HCT116 (cell line): Measurements from ENCODE around the gene PRKCA. TPM values are rescaled to one million over a fixed set of nuclear protein-coding genes. Genes with fewer than 3 reads are reported as not detected.

Experiments used
- ATAC-seq: fragments of 200-7000 bp; cut with Tn5 transposase; 2 replicates; pipeline ENCODE4 v1.9.1; 2020; ENCODE audit warnings: mild to moderate bottlenecking, moderate library complexity
- BruUV-seq: library from RNA; stranded (reverse); fragments of 400-500 nt; replicated peaks from 2 replicates; lab custom pipeline; 2021; lab: Mats Ljungman, UMichigan
- CTCF ChIA-PET: fragments of 300-600 bp; sonication (Branson Sonifier 250); formaldehyde crosslinking; loops from one replicate; lab custom pipeline; 2021; ENCODE audit warnings: antibody characterized with exemption; lab: Charles Lee
- POLR2A ChIA-PET: fragments of 300-600, 350-600 bp; sonication (Branson Sonifier 250); formaldehyde crosslinking; loops from one replicate; lab custom pipeline; 2021; ENCODE audit warnings: antibody characterized with exemption; lab: Charles Lee
- RAD21 ChIA-PET, 2 experiments: fragments of 300-600 bp; sonication (Branson Sonifier 250); formaldehyde crosslinking; loops; one replicate each; lab custom pipeline; 2023; ENCODE audit warnings: low total read pairs in 2 of 2; ENCODE audit not compliant: uncharacterized antibody in 2 of 2, unreplicated experiment in 2 of 2, low non-redundant PET in 1 of 2; lab: Charles Lee
- DNase-seq: peaks from one replicate; pipeline ENCODE4 v3.0.0-alpha.2; 2010; ENCODE audit warnings: low read depth, low spot score
- H2AFZ ChIP-seq: fragments of 200-600 bp; shearing (Covaris generic), sonication (generic); 2 replicates; pipeline ENCODE4 v1.6.1; 2017; ENCODE audit warnings: low read depth, mixed run types, mixed read lengths, antibody characterized with exemption, low read length; ENCODE audit not compliant: poor library complexity, severe bottlenecking
- H3K27ac ChIP-seq: 2 replicates; pipeline ENCODE4 v1.5.1; 2012; ENCODE audit warnings: low read depth, low read length
- H3K27me3 ChIP-seq: fragments of 200-600 bp; sonication (generic); 2 replicates; pipeline ENCODE4 v1.6.1; 2016; ENCODE audit warnings: mixed run types, low read length, mixed read lengths; ENCODE audit not compliant: insufficient read depth
- H3K36me3 ChIP-seq, 2 experiments: fragments of 200-500 bp in 1 of 2; fragments of 200-600 bp in 1 of 2; sonication (Bioruptor generic) in 1 of 2; sonication (generic) in 1 of 2; 2 replicates each; pipeline versions ENCODE4 v1.5.1 to v1.6.1; 2014 to 2016; ENCODE audit warnings: low read length in 2 of 2, inconsistent platforms in 1 of 2, mixed read lengths in 1 of 2, mixed run types in 1 of 2; ENCODE audit not compliant: insufficient read depth in 2 of 2, control insufficient read depth in 1 of 2
- H3K4me1 ChIP-seq, 2 experiments: fragments of 200-600 bp in 1 of 2; sonication (generic) in 1 of 2; 2 replicates each; pipeline versions ENCODE4 v1.5.1 to v1.6.1; 2012 to 2017; ENCODE audit warnings: low read length in 2 of 2, inconsistent platforms in 1 of 2, mild to moderate bottlenecking in 1 of 2, mixed read lengths in 1 of 2, mixed run types in 1 of 2, moderate library complexity in 1 of 2; ENCODE audit not compliant: insufficient read depth in 2 of 2, control insufficient read depth in 1 of 2
- H3K4me2 ChIP-seq: fragments of 200-600 bp; sonication (generic); 2 replicates; pipeline ENCODE4 v1.6.1; 2017; ENCODE audit warnings: mixed run types, low read length, mixed read lengths
- H3K4me3 ChIP-seq, 2 experiments: fragments of 200-600 bp in 1 of 2; sonication (generic) in 1 of 2; replicated peaks in 1 of 2; 2 replicates each; pipeline ENCODE4 v1.5.1; 2011 to 2016; ENCODE audit warnings: low read length in 2 of 2, control low read depth in 1 of 2, low read depth in 1 of 2, mild to moderate bottlenecking in 1 of 2, mixed read lengths in 1 of 2, mixed run types in 1 of 2
- H3K79me2 ChIP-seq: fragments of 200-600 bp; sonication (generic); 2 replicates; pipeline ENCODE4 v1.6.1; 2017; ENCODE audit warnings: mild to moderate bottlenecking, mixed run types, low read length, moderate library complexity, mixed read lengths; ENCODE audit not compliant: insufficient read depth
- H3K9ac ChIP-seq: fragments of 200-600 bp; sonication (generic); 2 replicates; pipeline ENCODE4 v1.6.1; 2016; ENCODE audit warnings: low read length, mixed read lengths
- H3K9me2 ChIP-seq: fragments of 200-600 bp; sonication (generic), shearing (Covaris generic); 2 replicates; pipeline ENCODE4 v1.6.1; 2017; ENCODE audit warnings: mixed run types, mild to moderate bottlenecking, moderate library complexity; ENCODE audit not compliant: insufficient read depth
- H3K9me3 ChIP-seq, 2 experiments: fragments of 200-500 bp in 1 of 2; fragments of 200-600 bp in 1 of 2; sonication (Bioruptor generic) in 1 of 2; sonication (generic) in 1 of 2; 2 replicates each; pipeline ENCODE4 v1.6.1; 2014 to 2017; ENCODE audit warnings: low read length in 2 of 2, mixed read lengths in 2 of 2, inconsistent platforms in 1 of 2, low read depth in 1 of 2, mild to moderate bottlenecking in 1 of 2, mixed run types in 1 of 2, moderate library complexity in 1 of 2; ENCODE audit not compliant: control insufficient read depth in 1 of 2, insufficient read depth in 1 of 2
- H4K20me1 ChIP-seq: fragments of 200-600 bp; sonication (generic), shearing (Covaris generic); 2 replicates; pipeline ENCODE4 v1.6.1; 2017; ENCODE audit warnings: mixed run types, mild to moderate bottlenecking, moderate library complexity; ENCODE audit not compliant: insufficient read depth
- EZH2phosphoT487 ChIP-seq: fragments of 200-600 bp; IDR thresholded peaks from 2 replicates; pipeline ENCODE4 v1.6.1; 2018; ENCODE audit warnings: antibody characterized with exemption, borderline replicate concordance
- FOSL1 ChIP-seq: IDR thresholded peaks from 2 replicates; pipeline ENCODE4 v1.6.1; 2012; ENCODE audit warnings: low read depth
- POLR2A ChIP-seq: IDR thresholded peaks from 2 replicates; pipeline ENCODE4 v1.7.0; 2011; ENCODE audit warnings: borderline replicate concordance; ENCODE audit not compliant: insufficient read depth, insufficient read length; ENCODE audit errors: extremely low read depth
- POLR2AphosphoS5 ChIP-seq: IDR thresholded peaks from 2 replicates; pipeline ENCODE4 v1.6.1; 2011; ENCODE audit warnings: mild to moderate bottlenecking, low read depth, low read length, moderate library complexity
- RAD21 ChIP-seq: IDR thresholded peaks from 2 replicates; pipeline ENCODE4 v1.6.1; 2012; ENCODE audit warnings: low read depth, mild to moderate bottlenecking
- SIN3A ChIP-seq: IDR thresholded peaks from 2 replicates; pipeline ENCODE4 v1.6.1; 2012; ENCODE audit warnings: low read depth
- SP1 ChIP-seq: IDR thresholded peaks from 2 replicates; pipeline ENCODE4 v1.6.1; 2012; ENCODE audit warnings: low read depth
- SRF ChIP-seq: IDR thresholded peaks from 2 replicates; pipeline ENCODE4 v1.6.1; 2012; ENCODE audit warnings: low read depth
- TCF7L2 ChIP-seq: IDR thresholded peaks from 2 replicates; pipeline ENCODE4 v1.7.0; 2011; ENCODE audit warnings: borderline replicate concordance, inconsistent platforms; ENCODE audit not compliant: insufficient read depth, insufficient read length; ENCODE audit errors: extremely low read depth
- YY1 ChIP-seq: IDR thresholded peaks from 2 replicates; pipeline ENCODE4 v1.6.1; 2011; ENCODE audit warnings: low read length, low read depth, moderate library complexity, mild to moderate bottlenecking; ENCODE audit not compliant: insufficient replicate concordance; ENCODE audit errors: extremely low read depth
- ZBTB33 ChIP-seq: IDR thresholded peaks from 2 replicates; pipeline ENCODE4 v1.6.1; 2011; ENCODE audit warnings: mild to moderate bottlenecking, low read length, moderate library complexity; ENCODE audit not compliant: insufficient replicate concordance; ENCODE audit errors: extremely low read depth
- ZFX ChIP-seq: fragments of 450-650 bp; IDR thresholded peaks from 2 replicates; pipeline ENCODE4 v1.6.1; 2017
- ZNF274 ChIP-seq: fragments of 200-500 bp; sonication (Bioruptor generic); IDR thresholded peaks from 2 replicates; pipeline ENCODE4 v1.6.1; 2014; ENCODE audit warnings: mild to moderate bottlenecking, low read depth, low read length, inconsistent platforms
- intact Hi-C: fragments of 100-400 bp; cut with micrococcal nuclease; formaldehyde crosslinking; loops from 2 replicates; pipeline ENCODE4 v1.10.0; 2022
- total RNA-seq: library from RNA; stranded (reverse); gene quantifications from one replicate; pipeline ENCODE4 v1.2.1, GENCODE V29; 2021; ENCODE audit not compliant: unreplicated experiment
- TF ChIP-seq, protein P1 (sequence below), 3 experiments: fragments of 200-600 bp in 1 of 3; sonication (generic) in 1 of 3; IDR thresholded peaks in 2 of 3; conservative IDR thresholded peaks in 1 of 3; 2 replicates each; pipeline ENCODE4 v1.5.1; 2012 to 2017; ENCODE audit warnings: low read depth in 2 of 3, low read length in 2 of 3, antibody characterized with exemption in 1 of 3, borderline replicate concordance in 1 of 3, control low read depth in 1 of 3, mild to moderate bottlenecking in 1 of 3, mixed read lengths in 1 of 3, mixed run types in 1 of 3, moderate library complexity in 1 of 3; ENCODE audit not compliant: insufficient read depth in 1 of 3

Gene PRKCA
- total RNA-seq, 1 experiment from 2014 or later, result 18.8 TPM

GRCh38 chr17:66533986-66534385 is 231.6 kb downstream of the PRKCA start:
- Histone ChIP-seq H4K20me1 (no peaks in the 10 kb centered on the region), H3K4me1 (no peaks in the 10 kb centered on the region), H3K4me3 (no peak overlapping the region), H3K9ac (no peak overlapping the region), H3K27ac (no peak overlapping the region), H3K4me2 (no peak overlapping the region), H3K9me2 (no peaks in the 10 kb centered on the region), H3K9me3 (no peaks in the 10 kb centered on the region), H2AFZ (no peak overlapping the region), H3K79me2 (no peaks in the 10 kb centered on the region), H3K27me3 (no peaks in the 10 kb centered on the region), H3K36me3 (no peaks in the 10 kb centered on the region)
- DNase-seq (no peak), ATAC-seq (no peak)
- POLR2A ChIA-PET, result no interaction called here
- BruUV-seq, result no TSS peak
- RAD21 ChIA-PET, result no interaction called here
- intact Hi-C loops, result no loop called here
- CTCF ChIA-PET, result no interaction called here
- TF ChIP-seq SRF (no peak), YY1 (no peak), POLR2AphosphoS5 (no peak), ZBTB33 (no peak), EZH2phosphoT487 (no peak), RAD21 (no peak), ZFX (no peak)

DNA sequence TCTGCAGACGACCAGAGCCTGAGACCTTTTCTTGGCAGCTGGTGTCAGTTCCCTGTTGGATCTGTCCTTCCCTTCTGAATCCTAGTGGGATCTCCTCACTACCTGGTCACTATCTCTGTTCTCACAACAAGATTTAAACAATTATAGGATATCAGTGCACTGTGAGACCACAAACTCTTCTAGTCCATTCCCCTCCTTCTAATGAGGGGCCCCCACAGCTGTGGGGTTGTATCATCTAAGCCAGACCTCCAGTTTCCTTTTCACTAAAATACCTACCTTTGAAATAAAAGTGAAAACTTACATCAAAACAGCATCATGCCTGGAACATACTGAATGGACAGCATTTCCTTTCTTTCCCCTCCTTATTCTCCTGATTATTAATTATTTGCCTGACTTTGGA is 233.2 kb downstream of the PRKCA start:
- DNase-seq (no peak), ATAC-seq (no peak)
- intact Hi-C loops, result no loop called here
- Histone ChIP-seq H3K27ac (no peak overlapping the region), H2AFZ (no peak overlapping the region), H3K9me2 (no peaks in the 10 kb centered on the region), H3K4me3 (no peak overlapping the region), H3K36me3 (no peaks in the 10 kb centered on the region), H3K27me3 (no peaks in the 10 kb centered on the region), H3K4me1 (no peaks in the 10 kb centered on the region), H3K9ac (no peak overlapping the region), H3K4me2 (no peak overlapping the region), H3K79me2 (no peaks in the 10 kb centered on the region), H3K9me3 (no peaks in the 10 kb centered on the region), H4K20me1 (no peaks in the 10 kb centered on the region)
- ChIA-PET CTCF (no interaction called here), POLR2A (no interaction called here), RAD21 (no interaction called here)
- no TSS peak for BruUV-seq
- TF ChIP-seq ZBTB33 (no peak), POLR2A (no peak), FOSL1 (no peak), SIN3A (no peak), TCF7L2 (no peak), ZNF274 (no peak), SP1 (no peak)
- TF ChIP-seq, protein P1, sequence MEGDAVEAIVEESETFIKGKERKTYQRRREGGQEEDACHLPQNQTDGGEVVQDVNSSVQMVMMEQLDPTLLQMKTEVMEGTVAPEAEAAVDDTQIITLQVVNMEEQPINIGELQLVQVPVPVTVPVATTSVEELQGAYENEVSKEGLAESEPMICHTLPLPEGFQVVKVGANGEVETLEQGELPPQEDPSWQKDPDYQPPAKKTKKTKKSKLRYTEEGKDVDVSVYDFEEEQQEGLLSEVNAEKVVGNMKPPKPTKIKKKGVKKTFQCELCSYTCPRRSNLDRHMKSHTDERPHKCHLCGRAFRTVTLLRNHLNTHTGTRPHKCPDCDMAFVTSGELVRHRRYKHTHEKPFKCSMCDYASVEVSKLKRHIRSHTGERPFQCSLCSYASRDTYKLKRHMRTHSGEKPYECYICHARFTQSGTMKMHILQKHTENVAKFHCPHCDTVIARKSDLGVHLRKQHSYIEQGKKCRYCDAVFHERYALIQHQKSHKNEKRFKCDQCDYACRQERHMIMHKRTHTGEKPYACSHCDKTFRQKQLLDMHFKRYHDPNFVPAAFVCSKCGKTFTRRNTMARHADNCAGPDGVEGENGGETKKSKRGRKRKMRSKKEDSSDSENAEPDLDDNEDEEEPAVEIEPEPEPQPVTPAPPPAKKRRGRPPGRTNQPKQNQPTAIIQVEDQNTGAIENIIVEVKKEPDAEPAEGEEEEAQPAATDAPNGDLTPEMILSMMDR (IDR thresholded peaks at IDR 0.05 in 2 of 3, conservative IDR thresholded peaks at IDR 0.05 in 1 of 3; ENCODE audit: borderline replicate concordance in 1 of 3, insufficient read depth in 1 of 3, low read depth in 2 of 3, low read length in 2 of 3), result no peak
